DND-41 (cell line): ENCODE results near the gene ROCK2.

ENCODE experiments used
- ATAC-seq: fragments of 200-7000 bp; cut with Tn5 transposase; 3 replicates; pipeline ENCODE4 v1.9.1; 2021; ENCODE audit warnings: low read depth; ENCODE audit not compliant: insufficient read depth
- DNase-seq: peaks from one replicate; pipeline ENCODE4 v3.0.0-alpha.2; 2020
- H2AFZ ChIP-seq: 2 replicates; pipeline ENCODE4 v1.6.0; 2012; ENCODE audit warnings: low read depth, low read length
- H3K27ac ChIP-seq: 2 replicates; pipeline ENCODE4 v1.5.1; 2012; ENCODE audit warnings: low read length, inconsistent platforms
- H3K27me3 ChIP-seq: fragments of 200-600 bp; sonication (generic); 2 replicates; pipeline ENCODE4 v1.6.0; 2012; ENCODE audit warnings: low read length, mild to moderate bottlenecking, inconsistent platforms; ENCODE audit not compliant: insufficient read depth, poor library complexity
- H3K36me3 ChIP-seq: 2 replicates; pipeline ENCODE4 v1.5.1; 2012; ENCODE audit warnings: low read length, inconsistent platforms; ENCODE audit not compliant: insufficient read depth
- H3K4me1 ChIP-seq: 2 replicates; pipeline ENCODE4 v1.5.1; 2012; ENCODE audit warnings: mild to moderate bottlenecking, low read length; ENCODE audit not compliant: insufficient read depth
- H3K4me2 ChIP-seq: 2 replicates; pipeline ENCODE4 v1.6.0; 2012; ENCODE audit warnings: mild to moderate bottlenecking, moderate library complexity, low read length, inconsistent platforms; ENCODE audit not compliant: insufficient read depth
- H3K4me3 ChIP-seq, 2 experiments: fragments of 200-600 bp in 1 of 2; shearing (Covaris generic) in 1 of 2; 2 replicates each; pipeline ENCODE4 v1.5.1; 2012 to 2016; ENCODE audit warnings: inconsistent platforms in 2 of 2, low read length in 2 of 2, mild to moderate bottlenecking in 2 of 2, low read depth in 1 of 2, moderate library complexity in 1 of 2
- H3K79me2 ChIP-seq: 2 replicates; pipeline ENCODE4 v1.6.0; 2012; ENCODE audit warnings: low read length, inconsistent platforms; ENCODE audit not compliant: insufficient read depth
- H3K9ac ChIP-seq: 2 replicates; pipeline ENCODE4 v1.6.0; 2012; ENCODE audit warnings: low read depth, mild to moderate bottlenecking, inconsistent platforms, low read length, moderate library complexity
- H3K9me3 ChIP-seq: 2 replicates; pipeline ENCODE4 v1.5.1; 2012; ENCODE audit warnings: low read length, moderate library complexity, mild to moderate bottlenecking, inconsistent platforms; ENCODE audit not compliant: insufficient read depth, severe bottlenecking
- H4K20me1 ChIP-seq: 2 replicates; pipeline ENCODE4 v1.6.0; 2012; ENCODE audit warnings: low read length; ENCODE audit not compliant: insufficient read depth
- EZH2 ChIP-seq: IDR thresholded peaks from 3 replicates; pipeline ENCODE4 v1.6.1; 2012; ENCODE audit warnings: borderline replicate concordance, low read depth, mild to moderate bottlenecking, moderate library complexity, low read length, inconsistent platforms; ENCODE audit not compliant: severe bottlenecking
- TF ChIP-seq, protein P1 (sequence below): IDR thresholded peaks from 2 replicates; pipeline ENCODE4 v1.5.1; 2012; ENCODE audit warnings: borderline replicate concordance, low read length, moderate library complexity, mild to moderate bottlenecking; ENCODE audit not compliant: poor library complexity, severe bottlenecking; ENCODE audit errors: extremely low read depth

The ROCK2 gene

GRCh38 chr2:11288431-11288830 is 56.0 kb downstream of the ROCK2 start:
- H3K27ac ChIP-seq: no peak overlapping the region
- no peaks in the 10 kb centered on the region for H3K27me3 ChIP-seq
- H3K4me1 ChIP-seq: no peaks in the 10 kb centered on the region
- peaks cover 31% of the 10 kb centered on the region for H3K36me3 ChIP-seq
- TF ChIP-seq, protein P1, sequence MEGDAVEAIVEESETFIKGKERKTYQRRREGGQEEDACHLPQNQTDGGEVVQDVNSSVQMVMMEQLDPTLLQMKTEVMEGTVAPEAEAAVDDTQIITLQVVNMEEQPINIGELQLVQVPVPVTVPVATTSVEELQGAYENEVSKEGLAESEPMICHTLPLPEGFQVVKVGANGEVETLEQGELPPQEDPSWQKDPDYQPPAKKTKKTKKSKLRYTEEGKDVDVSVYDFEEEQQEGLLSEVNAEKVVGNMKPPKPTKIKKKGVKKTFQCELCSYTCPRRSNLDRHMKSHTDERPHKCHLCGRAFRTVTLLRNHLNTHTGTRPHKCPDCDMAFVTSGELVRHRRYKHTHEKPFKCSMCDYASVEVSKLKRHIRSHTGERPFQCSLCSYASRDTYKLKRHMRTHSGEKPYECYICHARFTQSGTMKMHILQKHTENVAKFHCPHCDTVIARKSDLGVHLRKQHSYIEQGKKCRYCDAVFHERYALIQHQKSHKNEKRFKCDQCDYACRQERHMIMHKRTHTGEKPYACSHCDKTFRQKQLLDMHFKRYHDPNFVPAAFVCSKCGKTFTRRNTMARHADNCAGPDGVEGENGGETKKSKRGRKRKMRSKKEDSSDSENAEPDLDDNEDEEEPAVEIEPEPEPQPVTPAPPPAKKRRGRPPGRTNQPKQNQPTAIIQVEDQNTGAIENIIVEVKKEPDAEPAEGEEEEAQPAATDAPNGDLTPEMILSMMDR: no peak
- no peak for TF ChIP-seq EZH2
- H2AFZ ChIP-seq: no peak overlapping the region
- H3K79me2 ChIP-seq: peaks cover 52% of the 10 kb centered on the region
- ATAC-seq (no peak), DNase-seq (no peak)
- H3K4me2 ChIP-seq: no peak overlapping the region
- peaks cover 11% of the 10 kb centered on the region for H3K9me3 ChIP-seq
- H4K20me1 ChIP-seq: peaks cover 27% of the 10 kb centered on the region
- H3K4me3 ChIP-seq: no peak overlapping the region
- no peak overlapping the region for H3K9ac ChIP-seq

DNA sequence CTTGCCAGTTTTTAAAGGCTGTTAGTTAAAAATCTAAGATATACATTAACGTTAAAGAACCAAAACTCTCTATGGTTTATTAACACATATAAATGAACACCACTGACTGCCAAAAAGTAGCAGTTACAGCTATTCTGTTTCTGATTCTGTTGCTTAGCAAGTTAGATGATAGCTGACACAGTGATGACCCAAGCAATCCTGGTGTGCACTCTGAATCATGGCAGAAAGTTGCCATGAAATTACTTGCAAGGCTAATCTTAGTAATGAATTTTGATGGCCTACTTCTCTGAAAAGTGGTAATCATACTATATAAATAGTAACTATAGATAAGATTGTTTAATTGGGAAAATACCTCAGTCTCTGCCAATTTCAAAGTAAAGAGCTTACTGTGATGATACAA is 57.7 kb downstream of the ROCK2 start:
- no peak for TF ChIP-seq EZH2
- TF ChIP-seq, protein P1: no peak
- Histone ChIP-seq H3K36me3 (peaks cover 31% of the 10 kb centered on the region), H3K27ac (no peak overlapping the region), H3K9me3 (peaks cover 11% of the 10 kb centered on the region), H3K9ac (no peak overlapping the region), H2AFZ (no peak overlapping the region), H3K27me3 (no peaks in the 10 kb centered on the region), H3K79me2 (peaks cover 36% of the 10 kb centered on the region), H4K20me1 (peaks cover 18% of the 10 kb centered on the region), H3K4me2 (no peak overlapping the region), H3K4me1 (no peaks in the 10 kb centered on the region), H3K4me3 (no peak overlapping the region)
- no peak for ATAC-seq
- no peak for DNase-seq

- Histone ChIP-seq H3K9me3 (peaks cover 11% of the 10 kb centered on the region), H3K36me3 (peaks cover 31% of the 10 kb centered on the region), H3K27me3 (no peaks in the 10 kb centered on the region), H3K4me3 (no peak overlapping the region), H3K9ac (no peak overlapping the region), H3K27ac (no peak overlapping the region), H4K20me1 (peaks cover 15% of the 10 kb centered on the region), H2AFZ (no peak overlapping the region), H3K79me2 (peaks cover 33% of the 10 kb centered on the region), H3K4me2 (no peak overlapping the region), H3K4me1 (no peaks in the 10 kb centered on the region)
- ATAC-seq (no peak), DNase-seq (no peak)
- TF ChIP-seq, protein P1: no peak
- TF ChIP-seq EZH2: no peak
Observed at GRCh38 chr2:11286323-11286722, 58.1 kb downstream of the ROCK2 start.

- no peak overlapping the region for H3K27ac ChIP-seq
- TF ChIP-seq, protein P1: no peak
- TF ChIP-seq EZH2: no peak
- H3K4me3 ChIP-seq: no peak overlapping the region
- no peaks in the 10 kb centered on the region for H3K4me1 ChIP-seq
- H2AFZ ChIP-seq: no peak overlapping the region
- DNase-seq (no peak), ATAC-seq (no peak)
- H3K9ac ChIP-seq: no peak overlapping the region
- peaks cover 11% of the 10 kb centered on the region for H3K9me3 ChIP-seq
- H3K4me2 ChIP-seq: no peak overlapping the region
- H4K20me1 ChIP-seq: peaks cover 7% of the 10 kb centered on the region
- H3K36me3 ChIP-seq: peaks cover 31% of the 10 kb centered on the region
- peaks cover 30% of the 10 kb centered on the region for H3K79me2 ChIP-seq
- H3K27me3 ChIP-seq: no peaks in the 10 kb centered on the region
Observed at GRCh38 chr2:11285499-11285898, 58.9 kb downstream of the ROCK2 start.
